Subcutaneous adipose tissue (tissue), 4 donors: ENCODE results near the gene KIFBP. TPM values are rescaled to one million over a fixed set of nuclear protein-coding genes. Genes with fewer than 3 reads are reported as not detected.

ENCODE experiments used
- CTCF ChIP-seq: fragments of 450-650 bp; IDR thresholded peaks from one replicate; pipeline ENCODE4 v1.5.1; 2016; ENCODE audit warnings: low read depth, mild to moderate bottlenecking, control low read depth, antibody characterized with exemption, moderate library complexity
- total RNA-seq, 4 donors: library from RNA; depleted of rRNA; stranded (reverse); fragments of >200 nt; gene quantifications; one replicate each; pipeline ENCODE4 v1.1.0, GENCODE V29; 2016

The KIFBP gene
- total RNA-seq, 4 donors from 2014 or later, result 35.9 to 69.9 (median 38.1) TPM

- no peak for TF ChIP-seq CTCF
These were observed 77.1 kb downstream of the KIFBP start for GRCh38 chr10:69065406-69066361.

Other genes with a start within 250 kb of the KIFBP start
- gene STOX1, start 161.3 kb upstream of the KIFBP start, total RNA-seq, result 10 to 100 TPM in 2 of 4 donors, 1 to 10 TPM in 2; 2.9 to 32.2 (median 14.2) TPM
- 10 to 100 TPM; 35.2 to 43.5 (median 42.4) TPM for gene DDX50, start 87.5 kb upstream of the KIFBP start, total RNA-seq
- gene DDX21, start 32.6 kb upstream of the KIFBP start, total RNA-seq, result 100 to 1,000 TPM in 1 of 4 donors, 10 to 100 TPM in 3; 31.1 to 110 (median 45.1) TPM
- gene SRGN, start 99.3 kb downstream of the KIFBP start, total RNA-seq, result 100 to 1,000 TPM; 104 to 572 (median 285) TPM
- 10 to 100 TPM; 43.9 to 77.6 (median 54.8) TPM for gene VPS26A, start 135.4 kb downstream of the KIFBP start, total RNA-seq
- gene SUPV3L1, start 191.4 kb downstream of the KIFBP start, total RNA-seq, result 10 to 100 TPM; 24.6 to 32.0 (median 28.1) TPM
- under 1 TPM in 2 of 4 donors, not detected in 2; 0.17 to 0.22 TPM for gene HKDC1, start 231.5 kb downstream of the KIFBP start, total RNA-seq